GF-D8 (cell line): ENCODE results near the gene SINHCAF.
"Not testable (repeated sequence)": the region's sequence is repeated elsewhere in the genome, so short reads cannot be mapped to it uniquely, and the experiment has no call there.

Experiments used
- DNase-seq: peaks from one replicate; lab custom pipeline; 2025; lab: John Stamatoyannopoulos, UW

SINHCAF gene

DNA sequence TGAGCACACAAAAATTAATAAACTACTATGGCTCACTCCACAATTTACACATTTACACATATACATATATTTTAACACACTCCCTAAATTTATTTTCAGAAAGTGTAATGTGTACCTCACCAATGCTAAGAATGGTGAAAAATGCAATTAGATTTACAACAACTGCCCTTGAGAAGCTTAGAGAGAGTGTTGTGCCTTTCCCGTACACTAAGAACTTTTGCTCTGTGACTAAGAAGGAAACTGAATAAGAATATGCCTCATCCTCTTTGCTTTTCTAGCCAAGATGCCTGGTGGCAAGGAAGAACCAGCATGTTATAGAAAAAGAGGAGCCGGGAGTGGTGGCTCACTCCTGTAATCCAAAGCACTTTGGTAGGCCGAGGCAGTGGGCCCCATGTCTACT is 62.3 kb downstream of the SINHCAF start:
- no peak for DNase-seq

- no peak for DNase-seq
Measured at GRCh38 chr12:31261744-31262143, 64.2 kb downstream of the SINHCAF start.

DNA sequence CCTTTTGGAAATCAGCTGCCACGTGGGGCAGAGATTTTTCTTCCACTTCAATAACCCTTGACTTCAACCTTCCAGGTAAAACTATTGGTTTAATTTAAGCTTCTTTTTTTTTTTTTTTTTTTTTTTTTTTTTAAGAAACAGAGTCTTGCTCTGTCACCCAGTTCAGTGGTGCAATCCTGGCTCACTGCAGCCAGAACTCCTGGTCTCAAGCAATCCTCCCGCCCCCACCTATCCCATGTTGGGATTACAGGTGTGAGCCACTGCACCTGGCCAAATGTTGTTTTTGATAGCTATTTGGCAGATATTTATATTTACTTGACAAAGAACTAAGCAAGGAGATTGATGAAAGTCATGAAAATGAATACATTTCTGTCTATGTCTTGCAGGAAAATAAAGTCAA is 65.1 kb downstream of the SINHCAF start:
- DNase-seq: no peak

DNA sequence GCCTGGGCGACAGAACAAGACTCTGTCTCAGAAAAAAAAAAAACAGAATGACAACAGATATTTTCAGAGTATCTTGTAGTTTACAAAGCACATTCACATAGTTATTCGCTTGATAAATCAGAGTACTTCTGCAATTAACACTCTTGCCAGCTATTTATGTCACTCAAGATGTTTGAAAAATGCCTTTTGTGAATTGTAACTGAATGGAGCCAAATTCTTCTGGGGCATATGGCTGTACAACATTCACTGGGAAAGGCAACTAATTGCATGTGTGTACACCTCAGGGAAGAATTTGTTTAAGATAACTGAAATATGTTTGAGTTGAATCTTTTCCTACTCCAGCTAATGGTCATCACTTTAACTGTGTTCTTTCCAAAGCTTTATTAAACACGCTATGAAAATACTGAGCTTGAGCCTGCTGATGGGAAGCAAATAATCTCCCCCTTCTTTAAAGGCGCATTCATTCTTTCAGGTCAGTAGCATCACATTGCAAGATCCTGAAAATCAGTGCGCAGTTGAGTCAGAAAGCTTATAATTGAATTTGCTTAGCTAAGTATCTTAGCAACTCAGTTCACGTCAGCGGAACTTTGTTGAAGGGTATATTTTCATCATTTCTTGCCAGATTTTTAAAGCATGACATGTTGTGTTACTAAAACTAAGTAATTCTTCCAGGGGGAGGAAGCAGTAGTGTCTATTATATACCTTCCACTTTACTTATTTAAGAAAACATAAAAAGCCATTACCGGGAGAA is 66.6 kb downstream of the SINHCAF start:
- DNase-seq: no peak

GRCh38 chr12:31257784-31258183 is 68.2 kb downstream of the SINHCAF start:
- no peak for DNase-seq

GRCh38 chr12:31251707-31252611 is 74.0 kb downstream of the SINHCAF start:
- DNase-seq: not testable (repeated sequence)

DNA sequence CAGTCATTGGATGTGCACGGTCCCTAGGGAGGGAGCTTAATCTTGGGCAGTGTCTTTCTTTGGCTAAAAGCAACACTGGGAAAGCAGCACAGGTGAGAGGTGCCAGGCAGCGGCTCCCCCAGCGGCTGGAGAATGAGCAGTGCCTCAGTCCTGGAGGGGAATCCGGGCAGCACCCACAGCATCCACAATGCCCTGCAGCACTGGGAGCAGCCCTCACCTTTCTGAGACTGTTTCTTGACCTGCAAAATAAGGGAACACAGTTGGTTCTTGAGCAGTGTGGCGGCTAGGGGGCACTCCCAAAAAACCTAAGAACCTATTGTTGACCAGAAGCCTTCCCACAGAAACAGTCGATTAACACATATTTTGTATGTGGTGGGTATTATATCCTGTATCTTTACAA is 75.8 kb downstream of the SINHCAF start:
- DNase-seq: no peak

DNA sequence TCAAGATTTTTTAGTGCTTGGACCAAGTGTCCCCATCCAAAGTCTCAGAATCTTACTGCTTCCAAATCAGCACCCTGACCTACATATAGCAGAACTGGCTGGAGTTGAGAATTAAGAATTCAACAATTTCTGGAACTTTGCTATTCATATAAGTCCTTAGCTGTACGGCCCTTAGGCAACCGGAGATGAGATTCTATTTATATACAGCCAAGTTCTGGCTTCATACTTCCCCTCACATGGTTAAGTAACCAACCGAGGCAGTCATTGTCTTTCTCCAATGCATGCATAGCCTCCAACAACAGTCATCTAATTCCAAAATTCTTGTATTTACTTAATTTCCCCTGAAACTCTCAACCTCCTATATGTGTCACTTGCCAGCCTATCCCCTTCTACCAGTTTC is 76.6 kb downstream of the SINHCAF start:
- no peak for DNase-seq

DNA sequence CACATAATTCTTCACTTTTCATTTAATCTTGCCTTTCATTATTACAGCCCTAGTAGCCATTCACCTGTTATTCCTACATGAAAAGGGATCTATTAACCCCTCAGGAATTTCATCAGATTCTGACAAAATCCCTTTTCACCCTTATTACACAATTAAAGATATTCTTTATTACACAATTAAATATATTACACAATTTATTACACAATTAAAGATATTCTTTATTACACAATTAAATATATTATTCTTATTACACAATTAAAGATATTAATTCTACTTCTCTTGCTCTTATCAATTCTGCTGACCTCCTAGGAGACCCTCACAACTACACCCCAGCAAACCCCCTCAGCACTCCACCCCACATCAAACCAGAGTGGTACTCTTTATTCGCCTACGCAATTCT is 77.1 kb downstream of the SINHCAF start:
- DNase-seq: no peak

DNA sequence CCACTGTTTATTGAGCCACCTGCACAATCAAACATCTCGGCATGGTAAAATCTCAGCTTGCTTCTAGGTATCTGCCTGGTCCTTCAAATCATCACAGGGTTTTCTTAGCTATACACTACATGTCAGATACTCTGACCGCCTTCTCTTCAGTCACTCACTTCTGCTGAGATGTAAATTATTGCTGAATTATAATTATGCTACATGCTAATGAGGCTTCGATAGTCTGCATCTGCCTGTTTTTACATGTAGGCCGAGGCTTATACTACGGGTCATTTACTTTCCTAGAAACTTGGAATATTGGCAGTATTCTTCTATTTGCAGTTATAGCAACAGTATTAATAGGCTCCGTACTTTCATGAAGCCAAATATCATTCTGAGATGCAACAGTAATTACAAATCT is 77.6 kb downstream of the SINHCAF start:
- no peak for DNase-seq

GRCh38 chr12:31246470-31246850 is 79.5 kb downstream of the SINHCAF start:
- DNase-seq: no peak

DNA sequence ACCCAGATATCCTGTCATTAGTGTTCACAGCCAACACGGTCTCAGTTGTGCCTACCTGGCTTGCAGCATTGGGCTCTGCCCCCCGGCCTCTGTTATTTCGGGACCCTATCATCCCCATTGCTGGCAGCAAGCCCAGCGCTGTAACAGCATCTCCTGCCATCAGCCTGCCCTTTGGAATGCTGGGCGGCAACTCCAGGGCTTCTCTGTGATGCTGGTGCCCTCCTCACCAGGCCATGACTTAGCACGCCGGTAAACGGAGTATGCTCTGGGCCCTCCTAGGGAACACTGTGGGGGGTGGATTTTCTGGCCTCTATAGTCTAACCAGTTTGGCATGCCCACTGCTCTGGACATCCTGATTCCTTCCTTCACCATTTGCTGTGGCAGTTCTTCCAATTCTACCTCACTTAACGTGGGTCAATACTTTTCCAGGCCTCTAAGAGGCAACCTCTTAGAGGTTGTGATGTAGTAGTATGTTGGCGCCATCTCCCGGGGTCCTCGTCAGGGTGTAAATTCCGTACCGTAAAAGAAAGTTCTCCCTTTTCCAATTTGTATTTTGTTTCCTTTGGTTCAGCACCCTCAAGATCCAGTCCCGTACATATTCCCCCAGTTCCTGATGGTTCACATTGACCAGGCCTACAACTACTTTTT is 80.0 kb downstream of the SINHCAF start:
- DNase-seq: no peak

GRCh38 chr12:31242418-31242817 is 83.5 kb downstream of the SINHCAF start:
- not testable (repeated sequence) for DNase-seq

DNA sequence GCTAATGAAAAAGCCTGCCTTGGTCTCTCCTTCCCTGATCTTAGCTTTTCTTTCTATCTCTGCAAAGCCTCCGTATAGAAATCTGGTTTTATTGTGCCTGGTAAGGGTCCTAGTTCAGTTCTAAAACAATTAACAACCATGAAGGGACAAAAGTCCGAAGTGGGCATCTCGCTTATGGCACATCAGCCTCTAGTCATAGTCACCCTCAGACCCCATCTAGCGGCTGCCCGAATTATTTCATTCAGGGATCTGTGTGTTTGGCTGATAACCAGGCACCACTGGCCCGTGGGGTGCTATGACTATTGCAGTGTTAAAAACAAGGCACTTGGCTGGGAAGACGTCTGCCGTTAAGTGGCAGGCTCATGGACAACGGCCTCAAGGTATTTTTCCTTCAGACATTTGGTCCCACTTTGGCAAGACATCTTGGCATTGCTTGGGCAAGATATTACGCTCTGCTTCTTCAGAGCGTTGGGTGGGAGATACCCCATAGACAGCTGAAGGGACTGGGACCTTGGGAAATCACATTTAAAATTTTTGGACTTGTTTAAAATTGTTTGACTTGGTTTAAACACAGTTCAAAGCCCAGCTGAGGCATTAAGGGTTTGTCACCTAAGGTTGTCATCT is 87.1 kb downstream of the SINHCAF start:
- DNase-seq: no peak

GRCh38 chr12:31238333-31238732 is 87.6 kb downstream of the SINHCAF start:
- DNase-seq: not testable (repeated sequence)

DNA sequence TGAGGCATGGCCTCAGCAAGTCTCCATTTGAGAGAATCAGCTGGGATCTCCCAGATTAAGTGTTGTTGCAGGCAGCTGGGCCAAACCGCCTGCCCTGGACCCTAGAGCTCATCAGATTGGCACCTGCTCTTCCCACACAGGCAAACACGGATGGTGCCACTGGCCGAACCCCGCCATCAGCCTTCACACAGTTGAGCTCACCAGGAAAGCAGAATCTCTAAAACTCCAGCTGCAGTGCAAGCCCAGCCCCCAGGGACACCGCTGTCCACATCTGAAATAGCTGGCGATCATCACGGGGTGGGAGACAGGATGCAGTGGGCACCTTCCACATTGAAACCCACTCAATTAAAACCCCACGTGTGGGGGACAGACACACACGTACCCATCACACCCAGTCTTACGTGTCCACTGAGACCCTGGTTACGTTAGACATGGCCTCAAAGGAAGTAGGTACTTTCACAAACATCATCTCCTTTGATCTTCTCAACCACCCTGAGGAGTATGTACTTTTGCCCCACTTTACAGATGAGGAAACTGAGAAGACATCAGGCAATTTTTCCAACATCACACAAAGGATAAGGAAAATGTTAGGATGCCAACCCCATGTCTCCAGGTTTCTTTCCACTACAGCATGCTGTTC is 88.8 kb downstream of the SINHCAF start:
- DNase-seq: no peak

DNA sequence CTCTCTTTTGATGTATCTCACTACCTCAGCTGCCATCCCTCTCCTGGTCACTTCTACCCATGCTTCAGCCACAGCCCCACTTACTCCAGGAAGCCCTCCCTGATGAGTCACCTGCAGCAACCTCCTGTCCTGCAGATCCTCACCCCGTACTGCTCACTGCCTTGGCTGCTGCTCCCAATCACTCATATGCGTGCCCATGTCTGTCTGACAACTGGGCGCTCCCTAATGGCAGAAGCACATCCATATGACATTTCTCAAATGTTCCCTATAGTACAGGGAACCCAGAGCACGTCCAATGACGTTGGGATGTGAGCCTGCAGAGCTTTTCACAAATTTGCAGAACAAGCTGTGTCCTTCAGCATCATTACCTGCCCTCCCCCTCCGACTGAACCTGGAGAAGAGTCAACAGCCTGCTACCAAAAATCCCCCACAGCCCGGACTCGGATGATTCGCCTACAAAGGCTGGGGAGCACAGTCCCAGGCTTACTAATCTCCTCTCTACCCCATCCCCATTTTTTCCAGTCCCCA is 90.0 kb downstream of the SINHCAF start:
- no peak for DNase-seq

DNA sequence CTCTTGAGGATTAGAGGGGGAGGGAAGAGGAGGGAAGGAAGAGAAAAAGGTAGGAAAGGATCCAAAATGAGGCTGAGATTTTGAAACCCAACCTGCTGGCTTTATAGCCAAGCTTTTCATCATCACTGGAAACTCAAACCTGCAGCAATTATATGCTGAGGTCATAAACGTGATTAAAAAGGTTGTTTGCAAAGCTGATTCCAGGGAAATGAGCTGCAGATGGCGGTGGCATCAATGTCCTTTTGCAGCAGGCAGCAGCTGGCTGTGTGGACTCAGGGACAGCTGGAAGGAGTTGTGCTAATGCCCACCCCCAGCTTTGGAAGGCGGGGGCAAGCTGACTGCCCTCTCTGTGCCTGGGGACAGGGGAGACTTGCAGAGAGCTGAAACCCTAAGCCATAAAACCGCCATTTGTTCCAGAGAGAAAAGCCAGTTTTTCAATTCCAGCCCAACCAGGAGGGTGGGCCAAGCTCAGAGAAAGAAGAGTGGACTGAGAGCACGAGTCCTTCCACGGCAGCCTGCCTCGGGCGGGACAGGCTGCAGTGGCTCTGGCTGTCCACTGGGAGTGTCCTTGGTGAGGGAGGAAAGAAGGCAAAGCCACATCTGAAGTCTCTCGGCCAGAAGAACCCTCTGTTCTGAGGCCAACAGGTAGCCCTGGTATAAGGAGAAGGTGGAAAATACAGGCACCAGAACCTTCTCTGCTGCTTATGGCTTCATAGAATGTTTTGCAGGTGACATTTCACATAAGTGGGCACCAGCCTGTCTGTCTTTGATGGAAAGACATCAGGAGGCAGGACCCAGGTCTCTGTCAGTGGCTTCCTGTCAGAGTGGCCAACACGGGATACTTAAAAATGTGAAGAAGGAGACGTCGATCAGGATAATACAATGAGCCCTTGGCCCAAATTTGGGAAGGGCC is 90.7 kb downstream of the SINHCAF start:
- no peak for DNase-seq

GRCh38 chr12:31234053-31234840 is 91.7 kb downstream of the SINHCAF start:
- DNase-seq: no peak
